HEK293 (cell line): Measurements from ENCODE around the gene SPINK4.

Experiments used
- CTCF ChIA-PET: fragments of 350-600 bp; formaldehyde crosslinking; extraction: SDS; loops from one replicate; lab custom pipeline; 2021; ENCODE audit warnings: antibody characterized with exemption; lab: Yijun Ruan, JAX
- POLR2A ChIA-PET: fragments of 300-600 bp; formaldehyde crosslinking; extraction: SDS; loops from one replicate; lab custom pipeline; 2020; ENCODE audit warnings: antibody characterized with exemption, inconsistent platforms; lab: Yijun Ruan, JAX
- H3K27ac ChIP-seq: fragments of 200-500 bp; sonication (Bioruptor generic); 2 replicates; pipeline ENCODE4 v1.5.1; 2014; ENCODE audit warnings: low read depth, low read length, control low read depth, inconsistent platforms; ENCODE audit errors: extremely low read depth
- H3K36me3 ChIP-seq, 2 experiments: fragments of 200-500 bp in 1 of 2; sonication (Bioruptor generic) in 1 of 2; 1 replicate in 1 of 2; 2 replicates in 1 of 2; pipeline ENCODE4 v1.5.1; 2014 to 2017; ENCODE audit warnings: inconsistent platforms in 2 of 2, low read length in 2 of 2; ENCODE audit not compliant: control insufficient read depth in 2 of 2, insufficient read depth in 1 of 2
- H3K4me1 ChIP-seq: fragments of 200-500 bp; sonication (Bioruptor generic); 2 replicates; pipeline ENCODE4 v1.5.1; 2014; ENCODE audit warnings: mild to moderate bottlenecking, low read length, inconsistent platforms; ENCODE audit not compliant: control insufficient read depth, insufficient read depth
- H3K4me3 ChIP-seq: 2 replicates; pipeline ENCODE4 v1.5.1; 2011; ENCODE audit warnings: low read depth, mild to moderate bottlenecking, control low read depth, low read length, moderate library complexity
- H3K9me3 ChIP-seq: fragments of 200-500 bp; sonication (Bioruptor generic); 2 replicates; pipeline ENCODE4 v1.5.1; 2014; ENCODE audit warnings: low read depth, low read length, inconsistent platforms; ENCODE audit not compliant: control insufficient read depth, insufficient read depth
- ELK4 ChIP-seq: IDR thresholded peaks from 2 replicates; pipeline ENCODE4 v1.6.1; 2011; ENCODE audit warnings: mild to moderate bottlenecking, low read depth, low read length, borderline replicate concordance
- GLI2 ChIP-seq: fragments of 450-650 bp; formaldehyde crosslinking; IDR thresholded peaks from 2 replicates; pipeline ENCODE4; 2017; ENCODE audit warnings: missing biosample characterization, missing genetic modification characterization, low read depth, borderline replicate concordance
- HOXA7 ChIP-seq: sonication (generic); formaldehyde crosslinking; IDR thresholded peaks from 2 replicates; pipeline ENCODE4 v1.8.1; 2022; ENCODE audit warnings: missing genetic modification reagents, borderline replicate concordance
- KLF8 ChIP-seq: fragments of 450-650 bp; formaldehyde crosslinking; IDR thresholded peaks from 2 replicates; pipeline ENCODE4 v1.5.1; 2016; ENCODE audit warnings: missing biosample characterization, missing genetic modification characterization
- MEIS1 ChIP-seq: sonication (generic); formaldehyde crosslinking; IDR thresholded peaks from 2 replicates; pipeline ENCODE4 v1.8.1; 2022; ENCODE audit warnings: missing genetic modification reagents, mild to moderate bottlenecking, borderline replicate concordance
- TSHZ1 ChIP-seq: fragments of 450-650 bp; formaldehyde crosslinking; IDR thresholded peaks from 2 replicates; pipeline ENCODE4 v1.5.1; 2016; ENCODE audit warnings: missing biosample characterization, missing genetic modification characterization, borderline replicate concordance
- YY2 ChIP-seq: fragments of 450-650 bp; formaldehyde crosslinking; IDR thresholded peaks from 2 replicates; pipeline ENCODE4 v1.5.1; 2016; ENCODE audit warnings: missing biosample characterization, missing genetic modification characterization
- ZBTB20 ChIP-seq: fragments of 450-650 bp; formaldehyde crosslinking; IDR thresholded peaks from 2 replicates; pipeline ENCODE4 v1.5.1; 2016; ENCODE audit warnings: missing biosample characterization, missing genetic modification characterization
- ZNF140 ChIP-seq: fragments of 450-650 bp; formaldehyde crosslinking; IDR thresholded peaks from 2 replicates; pipeline ENCODE4 v1.5.1; 2016; ENCODE audit warnings: missing biosample characterization, missing genetic modification characterization
- ZNF157 ChIP-seq: fragments of 450-650 bp; formaldehyde crosslinking; IDR thresholded peaks from 2 replicates; pipeline ENCODE4 v1.5.1; 2016; ENCODE audit warnings: missing biosample characterization, missing genetic modification characterization
- ZNF16 ChIP-seq: fragments of 450-650 bp; formaldehyde crosslinking; IDR thresholded peaks from 2 replicates; pipeline ENCODE4 v1.5.1; 2016; ENCODE audit warnings: low read depth, missing biosample characterization, missing genetic modification characterization
- ZNF169 ChIP-seq: fragments of 450-650 bp; formaldehyde crosslinking; IDR thresholded peaks from 2 replicates; pipeline ENCODE4 v1.5.1; 2016; ENCODE audit warnings: missing biosample characterization, missing genetic modification characterization
- ZNF174 ChIP-seq: fragments of 450-650 bp; formaldehyde crosslinking; IDR thresholded peaks from 2 replicates; pipeline ENCODE4 v1.5.0; 2017; ENCODE audit warnings: missing biosample characterization, mild to moderate bottlenecking, missing genetic modification characterization
- ZNF184 ChIP-seq: fragments of 450-650 bp; IDR thresholded peaks from 2 replicates; pipeline ENCODE4 v1.5.1; 2018; ENCODE audit warnings: missing biosample characterization, mild to moderate bottlenecking, missing genetic modification characterization
- ZNF223 ChIP-seq: fragments of 450-650 bp; formaldehyde crosslinking; IDR thresholded peaks from 2 replicates; pipeline ENCODE4 v1.5.1; 2016; ENCODE audit warnings: missing biosample characterization, missing genetic modification characterization
- ZNF23 ChIP-seq: fragments of 450-650 bp; formaldehyde crosslinking; IDR thresholded peaks from 2 replicates; pipeline ENCODE4 v1.5.1; 2016; ENCODE audit warnings: missing biosample characterization, missing genetic modification characterization, borderline replicate concordance
- ZNF24 ChIP-seq: fragments of 450-650 bp; formaldehyde crosslinking; IDR thresholded peaks from 2 replicates; pipeline ENCODE4 v1.5.1; 2016; ENCODE audit warnings: missing biosample characterization, missing genetic modification characterization
- ZNF266 ChIP-seq: fragments of 450-650 bp; formaldehyde crosslinking; IDR thresholded peaks from 2 replicates; pipeline ENCODE4 v1.5.1; 2016; ENCODE audit warnings: missing biosample characterization, missing genetic modification characterization, low read depth
- ZNF341 ChIP-seq: fragments of 450-650 bp; formaldehyde crosslinking; IDR thresholded peaks from 2 replicates; pipeline ENCODE4; 2016; ENCODE audit warnings: low read depth, missing biosample characterization, missing genetic modification characterization
- ZNF501 ChIP-seq: fragments of 450-650 bp; formaldehyde crosslinking; IDR thresholded peaks from 2 replicates; pipeline ENCODE4 v1.5.1; 2016; ENCODE audit warnings: missing biosample characterization, missing genetic modification characterization
- ZNF529 ChIP-seq: fragments of 450-650 bp; formaldehyde crosslinking; IDR thresholded peaks from 2 replicates; pipeline ENCODE4 v1.5.1; 2017; ENCODE audit warnings: missing genetic modification characterization, missing biosample characterization; ENCODE audit not compliant: insufficient replicate concordance
- ZNF585B ChIP-seq: fragments of 450-650 bp; formaldehyde crosslinking; IDR thresholded peaks from 2 replicates; pipeline ENCODE4 v1.5.1; 2016; ENCODE audit warnings: missing biosample characterization, missing genetic modification characterization
- ZNF600 ChIP-seq: fragments of 450-650 bp; formaldehyde crosslinking; IDR thresholded peaks from 2 replicates; pipeline ENCODE4 v1.5.1; 2016; ENCODE audit warnings: missing biosample characterization, missing genetic modification characterization
- ZNF768 ChIP-seq: fragments of 450-650 bp; formaldehyde crosslinking; IDR thresholded peaks from 2 replicates; pipeline ENCODE4 v1.5.1; 2018; ENCODE audit warnings: missing biosample characterization, mild to moderate bottlenecking, missing genetic modification characterization
- ZNF830 ChIP-seq: fragments of 450-650 bp; IDR thresholded peaks from 2 replicates; pipeline ENCODE4 v1.5.0; 2018; ENCODE audit warnings: missing biosample characterization, missing genetic modification characterization, low read depth, mild to moderate bottlenecking, moderate library complexity
- ZSCAN18 ChIP-seq: fragments of 450-650 bp; formaldehyde crosslinking; IDR thresholded peaks from 2 replicates; pipeline ENCODE4 v1.5.1; 2016; ENCODE audit warnings: missing biosample characterization, missing genetic modification characterization

SPINK4 gene

GRCh38 chr9:33256236-33256635, 16.3 kb downstream of the SPINK4 start (continued):
- TF ChIP-seq ZNF830, result no peak
- TF ChIP-seq ZNF140 (tag by site-specific recombination), result no peak
- TF ChIP-seq ZNF169 (tag by site-specific recombination), result no peak
- TF ChIP-seq ELK4, result no peak
- TF ChIP-seq ZBTB20 (tag by site-specific recombination), result no peak

- Histone ChIP-seq H3K9me3 (no peaks in the 10 kb centered on the region), H3K4me3 (no peak overlapping the region), H3K27ac (no peak overlapping the region), H3K4me1 (no peaks in the 10 kb centered on the region), H3K36me3 (peaks cover 23 to 93% of the 10 kb centered on the region in 2 experiments)
- ChIA-PET POLR2A (no interaction called here), CTCF (interaction anchor here (0.6 to 0.7 kb wide), 2 partner anchors 30 to 525 kb away, joined by 3 read pairs; no protein-coding TSS in a partner anchor)
- TF ChIP-seq ZNF341 (tag by site-specific recombination) (no peak), ZNF529 (tag by site-specific recombination) (no peak), ZNF266 (no peak), ZNF23 (no peak), ZNF174 (tag by site-specific recombination) (no peak), GLI2 (tag by site-specific recombination) (no peak), YY2 (tag by site-specific recombination) (no peak), ZNF768 (tag by site-specific recombination) (no peak), ZNF184 (tag by site-specific recombination) (no peak), MEIS1 (CRISPR knock-in tag) (no peak), TSHZ1 (tag by site-specific recombination) (no peak), ZNF157 (tag by site-specific recombination) (no peak)
These were observed 17.3 kb downstream of the SPINK4 start for GRCh38 chr9:33257276-33257675.

GRCh38 chr9:33260372-33260771, 20.4 kb downstream of the SPINK4 start:
- Histone ChIP-seq H3K9me3 (no peaks in the 10 kb centered on the region), H3K4me1 (peaks cover under 1% of the 10 kb centered on the region; the same call in 1 of the 2 replicates), H3K4me3 (no peak overlapping the region), H3K36me3 (peaks cover 15 to 68% of the 10 kb centered on the region in 2 experiments), H3K27ac (no peak overlapping the region)
- POLR2A ChIA-PET, result no interaction called here
- TF ChIP-seq ZNF24 (tag by site-specific recombination) (no peak), ZNF16 (tag by site-specific recombination) (no peak), KLF8 (tag by site-specific recombination) (no peak), ZNF585B (tag by site-specific recombination) (no peak), ZNF600 (tag by site-specific recombination) (no peak), ZNF223 (tag by site-specific recombination) (no peak), ZNF501 (tag by site-specific recombination) (no peak), HOXA7 (CRISPR knock-in tag) (no peak), ZSCAN18 (tag by site-specific recombination) (no peak)
- CTCF ChIA-PET, result no interaction called here
